OCI-LY1 (cell line): ENCODE results near the gene SLC2A1.

ENCODE experiments used
- H2AFZ ChIP-seq: fragments of 200-600 bp; sonication (generic), shearing (Covaris generic); 2 replicates; pipeline ENCODE4 v1.6.0; 2014; ENCODE audit warnings: antibody characterized with exemption, mild to moderate bottlenecking, low read length
- H3F3A ChIP-seq: fragments of 200-600 bp; sonication (generic), shearing (Covaris generic); 2 replicates; pipeline ENCODE4 v1.6.0; 2014; ENCODE audit warnings: mild to moderate bottlenecking, antibody characterized with exemption, low read length, moderate library complexity; ENCODE audit not compliant: insufficient read depth
- H3K27ac ChIP-seq: fragments of 200-600 bp; sonication (generic); 2 replicates; pipeline ENCODE4 v1.5.1; 2014; ENCODE audit warnings: low read length, mixed run types, mild to moderate bottlenecking, low read depth; ENCODE audit not compliant: poor library complexity, severe bottlenecking
- H3K27me3 ChIP-seq: fragments of 200-600 bp; sonication (generic); 2 replicates; pipeline ENCODE4 v1.6.0; 2014; ENCODE audit warnings: antibody characterized with exemption, mild to moderate bottlenecking, low read length, moderate library complexity; ENCODE audit not compliant: insufficient read depth
- H3K36me3 ChIP-seq: fragments of 200-600 bp; sonication (generic); 2 replicates; pipeline ENCODE4 v1.6.1; 2014; ENCODE audit warnings: mild to moderate bottlenecking, antibody characterized with exemption, low read length, moderate library complexity, mixed read lengths; ENCODE audit not compliant: insufficient read depth
- H3K4me1 ChIP-seq: fragments of 200-600 bp; sonication (generic); 2 replicates; pipeline ENCODE4 v1.5.1; 2014; ENCODE audit warnings: mild to moderate bottlenecking, low read length, moderate library complexity; ENCODE audit not compliant: insufficient read depth, severe bottlenecking
- H3K4me2 ChIP-seq: fragments of 200-600 bp; sonication (generic), shearing (Covaris generic); 2 replicates; pipeline ENCODE4 v1.6.1; 2014; ENCODE audit warnings: low read length
- H3K4me3 ChIP-seq: fragments of 200-600 bp; sonication (generic); 2 replicates; pipeline ENCODE4 v1.5.1; 2014; ENCODE audit warnings: low read length, low read depth, mild to moderate bottlenecking, mixed read lengths; ENCODE audit not compliant: poor library complexity, severe bottlenecking
- H3K79me2 ChIP-seq: fragments of 200-600 bp; shearing (Covaris generic); 2 replicates; pipeline ENCODE4 v1.6.1; 2016; ENCODE audit warnings: mixed run types, low read length, mixed read lengths; ENCODE audit not compliant: insufficient read depth
- H3K9ac ChIP-seq: fragments of 200-600 bp; sonication (generic), shearing (Covaris generic); 2 replicates; pipeline ENCODE4 v1.6.1; 2014; ENCODE audit warnings: mild to moderate bottlenecking, low read length, mixed read lengths
- H3K9me2 ChIP-seq: fragments of 200-600 bp; sonication (generic), shearing (Covaris generic); 2 replicates; pipeline ENCODE4 v1.6.1; 2014; ENCODE audit warnings: low read depth, mild to moderate bottlenecking, low read length, mixed read lengths
- H3K9me3 ChIP-seq: fragments of 200-600 bp; shearing (Covaris generic); 2 replicates; pipeline ENCODE4 v1.6.1; 2014; ENCODE audit warnings: low read length, mixed read lengths
- H4K20me1 ChIP-seq: fragments of 200-600 bp; sonication (generic), shearing (Covaris generic); 2 replicates; pipeline ENCODE4 v1.6.0; 2016; ENCODE audit warnings: mild to moderate bottlenecking, low read length; ENCODE audit not compliant: insufficient read depth
- EZH2 ChIP-seq: fragments of 200-600 bp; sonication (generic), shearing (Covaris generic); IDR thresholded peaks from 2 replicates; pipeline ENCODE4 v1.8.0; 2017; ENCODE audit warnings: borderline replicate concordance, mixed run types, mild to moderate bottlenecking, antibody characterized with exemption, low read length, moderate library complexity, mixed read lengths
- TF ChIP-seq, protein P1 (sequence below): fragments of 200-600 bp; sonication (generic), shearing (Covaris generic); IDR thresholded peaks from 2 replicates; pipeline ENCODE4 v1.5.1; 2017; ENCODE audit warnings: mild to moderate bottlenecking, antibody characterized with exemption, low read length, moderate library complexity, mixed read lengths

Gene SLC2A1

GRCh38 chr1:42960566-42961311 lies 2.1 kb upstream of the SLC2A1 start:
- Histone ChIP-seq H4K20me1 (no peaks in the 10 kb centered on the region), H3K27ac (peak overlapping the region; percentile 87), H3K9ac (peak overlapping the region; percentile 32; the same call in 1 of the 2 replicates), H3K9me3 (no peaks in the 10 kb centered on the region), H3K4me1 (peaks cover 62% of the 10 kb centered on the region), H2AFZ (no peak overlapping the region), H3K9me2 (no peaks in the 10 kb centered on the region), H3K4me2 (peak overlapping the region; percentile 74; the same call in 1 of the 2 replicates), H3K4me3 (peak overlapping the region; percentile 79), H3K27me3 (no peaks in the 10 kb centered on the region), H3K36me3 (peaks cover 18% of the 10 kb centered on the region; the same call in 1 of the 2 replicates), H3K79me2 (peaks cover 22% of the 10 kb centered on the region), H3F3A (peaks cover 8% of the 10 kb centered on the region; the same call in 1 of the 2 replicates)
- TF ChIP-seq EZH2 = no peak
- TF ChIP-seq, protein P1, sequence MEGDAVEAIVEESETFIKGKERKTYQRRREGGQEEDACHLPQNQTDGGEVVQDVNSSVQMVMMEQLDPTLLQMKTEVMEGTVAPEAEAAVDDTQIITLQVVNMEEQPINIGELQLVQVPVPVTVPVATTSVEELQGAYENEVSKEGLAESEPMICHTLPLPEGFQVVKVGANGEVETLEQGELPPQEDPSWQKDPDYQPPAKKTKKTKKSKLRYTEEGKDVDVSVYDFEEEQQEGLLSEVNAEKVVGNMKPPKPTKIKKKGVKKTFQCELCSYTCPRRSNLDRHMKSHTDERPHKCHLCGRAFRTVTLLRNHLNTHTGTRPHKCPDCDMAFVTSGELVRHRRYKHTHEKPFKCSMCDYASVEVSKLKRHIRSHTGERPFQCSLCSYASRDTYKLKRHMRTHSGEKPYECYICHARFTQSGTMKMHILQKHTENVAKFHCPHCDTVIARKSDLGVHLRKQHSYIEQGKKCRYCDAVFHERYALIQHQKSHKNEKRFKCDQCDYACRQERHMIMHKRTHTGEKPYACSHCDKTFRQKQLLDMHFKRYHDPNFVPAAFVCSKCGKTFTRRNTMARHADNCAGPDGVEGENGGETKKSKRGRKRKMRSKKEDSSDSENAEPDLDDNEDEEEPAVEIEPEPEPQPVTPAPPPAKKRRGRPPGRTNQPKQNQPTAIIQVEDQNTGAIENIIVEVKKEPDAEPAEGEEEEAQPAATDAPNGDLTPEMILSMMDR = no peak

GRCh38 chr1:42960122-42960390 lies 1.4 kb upstream of the SLC2A1 start:
- H3K9ac ChIP-seq = peak overlapping the region; percentile 61; the same call in 1 of the 2 replicates
- peak overlapping the region; percentile 74 for H3K4me2 ChIP-seq
- H3K27me3 ChIP-seq = no peaks in the 10 kb centered on the region
- H3K27ac ChIP-seq = peak overlapping the region; percentile 87
- H3K9me3 ChIP-seq = no peaks in the 10 kb centered on the region
- peaks cover 25% of the 10 kb centered on the region; the same call in 1 of the 2 replicates for H3K36me3 ChIP-seq
- peaks cover 8% of the 10 kb centered on the region; the same call in 1 of the 2 replicates for H3F3A ChIP-seq
- peak overlapping the region; percentile 79 for H3K4me3 ChIP-seq
- H3K79me2 ChIP-seq = peaks cover 28% of the 10 kb centered on the region
- no peaks in the 10 kb centered on the region for H3K9me2 ChIP-seq
- TF ChIP-seq, protein P1 = no peak
- no peak for TF ChIP-seq EZH2
- peaks cover 68% of the 10 kb centered on the region for H3K4me1 ChIP-seq
- no peaks in the 10 kb centered on the region for H4K20me1 ChIP-seq
- H2AFZ ChIP-seq = no peak overlapping the region

DNA sequence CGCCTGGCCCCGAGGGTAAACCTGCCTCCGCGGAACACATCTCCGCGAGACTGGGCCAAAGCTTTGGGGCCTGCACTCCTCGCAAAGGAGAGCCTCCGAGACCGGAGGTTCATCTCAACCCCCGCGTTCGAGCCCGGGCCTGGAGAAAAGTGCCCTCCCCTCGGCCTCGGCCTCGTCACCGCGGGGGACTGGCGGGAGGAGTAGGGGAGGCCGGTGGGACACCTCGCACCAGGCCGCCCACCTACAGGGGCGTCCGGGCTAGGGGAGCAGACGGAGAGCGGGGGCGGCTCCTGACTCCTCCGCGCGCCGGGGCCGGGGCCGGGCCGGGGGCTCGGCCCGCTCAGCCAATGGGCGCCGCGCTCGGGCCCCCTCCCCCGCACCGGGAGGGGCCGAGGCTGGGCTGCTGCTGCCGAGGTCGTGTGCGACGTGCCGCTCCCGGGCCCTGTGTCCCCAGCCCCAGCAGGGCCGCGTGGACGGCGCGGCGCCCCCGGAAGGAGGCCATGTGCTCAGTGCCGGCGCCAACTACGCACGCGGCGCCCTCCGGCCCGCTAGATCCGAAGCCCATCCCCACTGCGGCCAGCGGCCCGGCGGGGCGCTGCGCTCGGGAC lies 684 bp downstream of the SLC2A1 start:
- peak overlapping the region; percentile 69 for H3K27ac ChIP-seq
- H2AFZ ChIP-seq = no peak overlapping the region

More for the DNA sequence above, 684 bp downstream of the SLC2A1 start:
- no peak for TF ChIP-seq EZH2
- TF ChIP-seq, protein P1 = no peak
- H3K27me3 ChIP-seq = no peaks in the 10 kb centered on the region
- peaks cover 8% of the 10 kb centered on the region; the same call in 1 of the 2 replicates for H3F3A ChIP-seq
- H3K9ac ChIP-seq = peak overlapping the region; percentile 79
- peak overlapping the region; percentile 79 for H3K4me3 ChIP-seq
- H3K4me2 ChIP-seq = peak overlapping the region; percentile 74
- peaks cover 76% of the 10 kb centered on the region for H3K4me1 ChIP-seq
- H3K36me3 ChIP-seq = peaks cover 40% of the 10 kb centered on the region
- H3K79me2 ChIP-seq = peaks cover 45% of the 10 kb centered on the region
- no peaks in the 10 kb centered on the region for H3K9me2 ChIP-seq
- H4K20me1 ChIP-seq = no peaks in the 10 kb centered on the region
- H3K9me3 ChIP-seq = no peaks in the 10 kb centered on the region
